Cardiac fibroblast (primary cell): ENCODE measurements around the gene SCLT1.

ENCODE experiments used
- DNase-seq, 2 donors: peaks; one replicate each; pipeline versions ENCODE4 v3.0.0 to v3.0.0-alpha.2; 2010; ENCODE audit warnings: low read depth in 2 of 2
- H3K4me3 ChIP-seq, 2 donors: replicated peaks in 1 of 2; 1 replicate in 1 of 2; 2 replicates in 1 of 2; pipeline ENCODE4 v1.5.1; 2011; ENCODE audit warnings: low read depth in 2 of 2, low read length in 2 of 2, mild to moderate bottlenecking in 2 of 2, moderate library complexity in 1 of 2
- TF ChIP-seq, protein P1 (sequence below): IDR thresholded peaks from one replicate; pipeline ENCODE4 v1.5.1; 2011; ENCODE audit warnings: low read depth, mild to moderate bottlenecking, low read length, inconsistent platforms

Gene SCLT1

DNA sequence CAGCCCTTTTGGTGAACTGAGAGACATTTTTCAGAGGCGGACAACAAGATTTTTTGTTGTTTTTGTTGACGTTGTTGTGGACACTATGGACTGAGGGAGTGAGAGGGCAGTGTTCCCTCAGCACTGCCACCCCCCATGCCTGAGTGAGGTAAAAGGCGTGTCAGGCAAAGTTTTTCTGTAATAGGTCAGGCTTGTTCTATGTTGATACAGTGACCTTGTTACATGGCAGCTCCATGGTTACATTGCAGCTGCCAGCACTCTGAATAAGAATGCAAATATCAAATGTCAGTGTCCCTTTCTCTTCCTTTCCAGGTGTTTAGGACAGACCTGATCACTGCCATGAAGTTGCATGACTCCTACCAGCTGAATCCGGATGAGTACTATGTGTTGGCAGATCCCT lies 247.3 kb downstream of the SCLT1 start:
- no peak for DNase-seq
- no peak overlapping the region for H3K4me3 ChIP-seq
- TF ChIP-seq, protein P1, sequence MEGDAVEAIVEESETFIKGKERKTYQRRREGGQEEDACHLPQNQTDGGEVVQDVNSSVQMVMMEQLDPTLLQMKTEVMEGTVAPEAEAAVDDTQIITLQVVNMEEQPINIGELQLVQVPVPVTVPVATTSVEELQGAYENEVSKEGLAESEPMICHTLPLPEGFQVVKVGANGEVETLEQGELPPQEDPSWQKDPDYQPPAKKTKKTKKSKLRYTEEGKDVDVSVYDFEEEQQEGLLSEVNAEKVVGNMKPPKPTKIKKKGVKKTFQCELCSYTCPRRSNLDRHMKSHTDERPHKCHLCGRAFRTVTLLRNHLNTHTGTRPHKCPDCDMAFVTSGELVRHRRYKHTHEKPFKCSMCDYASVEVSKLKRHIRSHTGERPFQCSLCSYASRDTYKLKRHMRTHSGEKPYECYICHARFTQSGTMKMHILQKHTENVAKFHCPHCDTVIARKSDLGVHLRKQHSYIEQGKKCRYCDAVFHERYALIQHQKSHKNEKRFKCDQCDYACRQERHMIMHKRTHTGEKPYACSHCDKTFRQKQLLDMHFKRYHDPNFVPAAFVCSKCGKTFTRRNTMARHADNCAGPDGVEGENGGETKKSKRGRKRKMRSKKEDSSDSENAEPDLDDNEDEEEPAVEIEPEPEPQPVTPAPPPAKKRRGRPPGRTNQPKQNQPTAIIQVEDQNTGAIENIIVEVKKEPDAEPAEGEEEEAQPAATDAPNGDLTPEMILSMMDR, result no peak

DNA sequence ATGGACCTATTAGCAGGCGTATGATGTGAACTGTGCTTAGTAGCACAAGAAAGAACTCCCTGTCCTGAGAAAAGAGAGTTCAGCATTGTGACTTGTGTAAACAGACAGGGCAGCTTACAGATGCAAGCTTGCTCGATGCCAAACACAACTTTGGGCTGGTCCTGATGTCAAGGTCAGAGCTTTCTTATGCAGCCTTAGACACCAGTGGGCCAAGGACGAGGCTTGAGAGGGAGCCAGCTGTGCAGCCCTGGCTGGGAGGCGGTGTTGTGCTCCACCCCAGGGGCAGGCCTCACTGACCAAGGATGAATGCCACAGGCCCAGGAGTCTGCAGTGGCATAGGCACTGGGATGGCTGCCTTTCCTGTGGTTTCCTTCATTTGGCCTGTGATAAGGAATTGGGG lies 248.4 kb downstream of the SCLT1 start:
- peak in 1 of 2 donors; percentile 72 for DNase-seq
- no peak overlapping the region for H3K4me3 ChIP-seq
- TF ChIP-seq, protein P1, result no peak

DNA sequence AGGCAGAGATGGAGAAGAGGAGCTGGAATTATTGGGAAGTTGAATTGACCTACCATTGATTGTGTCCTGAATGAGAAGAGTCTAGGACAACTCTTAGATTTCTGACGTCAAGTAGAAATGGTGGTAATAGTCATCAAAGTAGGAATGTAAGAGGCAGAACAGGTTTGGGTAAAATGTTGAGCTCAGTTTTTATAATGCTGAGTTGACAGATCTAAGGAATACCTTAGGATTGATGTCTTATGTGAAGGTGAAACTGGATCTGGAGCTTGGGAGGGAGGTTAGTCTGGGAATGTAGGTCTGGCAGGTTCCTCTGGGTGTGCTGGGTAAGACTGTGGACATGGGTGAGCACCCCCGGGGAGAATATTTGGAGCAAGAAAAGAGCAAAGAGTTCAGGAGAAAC lies 251.9 kb downstream of the SCLT1 start:
- TF ChIP-seq, protein P1, result no peak
- H3K4me3 ChIP-seq, result no peak overlapping the region
- DNase-seq, result no peak

- TF ChIP-seq, protein P1, result no peak
- DNase-seq, result no peak
- H3K4me3 ChIP-seq, result no peak overlapping the region
These were observed 252.5 kb downstream of the SCLT1 start for GRCh38 chr4:128840711-128841318.

DNA sequence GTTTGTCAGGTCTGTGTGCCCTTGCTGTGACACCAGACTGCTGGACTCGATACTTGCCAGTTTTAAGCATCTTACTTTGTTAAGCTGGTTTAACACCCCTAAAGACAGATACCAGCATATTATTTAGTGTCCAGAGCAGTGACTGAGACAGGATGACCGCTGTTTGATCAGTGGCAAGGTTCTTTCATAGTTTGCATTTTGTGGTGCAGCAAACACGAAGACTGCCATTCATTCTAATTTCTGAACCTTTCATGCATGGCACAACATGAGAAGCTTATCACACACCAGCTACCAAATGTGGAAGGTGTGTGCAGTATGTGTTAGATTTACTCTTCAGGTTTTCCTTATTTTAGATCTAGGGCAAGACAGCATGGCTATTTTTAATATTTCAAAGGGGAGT lies 255.7 kb downstream of the SCLT1 start:
- no peak for DNase-seq
- H3K4me3 ChIP-seq, result no peak overlapping the region
- TF ChIP-seq, protein P1, result no peak

GRCh38 chr4:128837198-128837597 lies 256.1 kb downstream of the SCLT1 start:
- no peak overlapping the region for H3K4me3 ChIP-seq
- DNase-seq, result no peak
- TF ChIP-seq, protein P1, result no peak
